MM.1S (cell line): Measurements from ENCODE around the gene LDLRAD4.

Experiments
- EZH2phosphoT487 ChIP-seq: fragments of 300-600 bp; sonication (generic); IDR thresholded peaks from 2 replicates; pipeline ENCODE4 v1.6.1; 2018; ENCODE audit warnings: antibody characterized with exemption, low read length
- TF ChIP-seq, protein P1 (sequence below): fragments of 300-600 bp; sonication (generic); IDR thresholded peaks from 2 replicates; pipeline ENCODE4 v1.5.1; 2016; ENCODE audit warnings: antibody characterized with exemption, low read length, mixed read lengths

DNA sequence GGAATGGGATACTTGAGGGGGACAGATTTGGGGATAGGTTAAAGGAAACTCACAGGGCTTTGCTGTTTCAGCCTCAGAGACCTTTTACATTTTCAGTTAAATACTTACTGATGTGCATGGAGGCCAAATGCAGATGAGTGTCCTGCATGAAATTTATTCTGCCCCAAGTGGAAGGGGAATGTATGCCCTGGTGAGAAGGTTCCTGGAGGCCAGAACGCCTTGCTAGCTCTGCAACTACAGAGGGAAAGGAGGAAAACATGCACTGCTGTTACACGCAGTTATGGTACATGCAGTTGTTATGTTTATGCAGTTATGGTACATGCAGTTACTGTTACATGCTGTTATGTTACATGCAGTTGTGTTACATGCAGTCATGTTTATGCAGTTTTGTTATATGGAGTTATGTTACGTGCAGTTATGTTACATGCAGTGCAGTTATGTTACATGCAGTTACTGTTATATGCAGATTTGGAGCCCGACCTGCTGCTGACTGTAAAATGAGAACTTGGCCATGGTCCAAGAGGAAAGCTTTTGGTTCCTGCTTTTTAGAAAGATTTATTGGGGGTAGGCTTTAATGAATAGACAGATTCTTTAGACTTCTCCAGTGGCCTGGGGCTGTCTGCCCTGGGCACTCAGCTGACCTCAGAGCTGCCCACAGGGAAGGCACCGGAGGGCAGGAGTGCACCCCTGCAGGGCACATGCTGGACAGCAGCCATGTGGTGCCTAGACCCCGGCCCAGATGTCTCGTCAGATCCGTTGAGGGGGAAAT is 84.1 kb downstream of the LDLRAD4 start:
- TF ChIP-seq, protein P1, sequence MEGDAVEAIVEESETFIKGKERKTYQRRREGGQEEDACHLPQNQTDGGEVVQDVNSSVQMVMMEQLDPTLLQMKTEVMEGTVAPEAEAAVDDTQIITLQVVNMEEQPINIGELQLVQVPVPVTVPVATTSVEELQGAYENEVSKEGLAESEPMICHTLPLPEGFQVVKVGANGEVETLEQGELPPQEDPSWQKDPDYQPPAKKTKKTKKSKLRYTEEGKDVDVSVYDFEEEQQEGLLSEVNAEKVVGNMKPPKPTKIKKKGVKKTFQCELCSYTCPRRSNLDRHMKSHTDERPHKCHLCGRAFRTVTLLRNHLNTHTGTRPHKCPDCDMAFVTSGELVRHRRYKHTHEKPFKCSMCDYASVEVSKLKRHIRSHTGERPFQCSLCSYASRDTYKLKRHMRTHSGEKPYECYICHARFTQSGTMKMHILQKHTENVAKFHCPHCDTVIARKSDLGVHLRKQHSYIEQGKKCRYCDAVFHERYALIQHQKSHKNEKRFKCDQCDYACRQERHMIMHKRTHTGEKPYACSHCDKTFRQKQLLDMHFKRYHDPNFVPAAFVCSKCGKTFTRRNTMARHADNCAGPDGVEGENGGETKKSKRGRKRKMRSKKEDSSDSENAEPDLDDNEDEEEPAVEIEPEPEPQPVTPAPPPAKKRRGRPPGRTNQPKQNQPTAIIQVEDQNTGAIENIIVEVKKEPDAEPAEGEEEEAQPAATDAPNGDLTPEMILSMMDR, result no peak
- no peak for TF ChIP-seq EZH2phosphoT487
